EH (cell line): ENCODE data around the gene CYP46A1.

Experiments
- DNase-seq: peaks from one replicate; pipeline ENCODE4 v3.0.0-alpha.2; 2015; ENCODE audit warnings: low read depth

Gene CYP46A1

DNA sequence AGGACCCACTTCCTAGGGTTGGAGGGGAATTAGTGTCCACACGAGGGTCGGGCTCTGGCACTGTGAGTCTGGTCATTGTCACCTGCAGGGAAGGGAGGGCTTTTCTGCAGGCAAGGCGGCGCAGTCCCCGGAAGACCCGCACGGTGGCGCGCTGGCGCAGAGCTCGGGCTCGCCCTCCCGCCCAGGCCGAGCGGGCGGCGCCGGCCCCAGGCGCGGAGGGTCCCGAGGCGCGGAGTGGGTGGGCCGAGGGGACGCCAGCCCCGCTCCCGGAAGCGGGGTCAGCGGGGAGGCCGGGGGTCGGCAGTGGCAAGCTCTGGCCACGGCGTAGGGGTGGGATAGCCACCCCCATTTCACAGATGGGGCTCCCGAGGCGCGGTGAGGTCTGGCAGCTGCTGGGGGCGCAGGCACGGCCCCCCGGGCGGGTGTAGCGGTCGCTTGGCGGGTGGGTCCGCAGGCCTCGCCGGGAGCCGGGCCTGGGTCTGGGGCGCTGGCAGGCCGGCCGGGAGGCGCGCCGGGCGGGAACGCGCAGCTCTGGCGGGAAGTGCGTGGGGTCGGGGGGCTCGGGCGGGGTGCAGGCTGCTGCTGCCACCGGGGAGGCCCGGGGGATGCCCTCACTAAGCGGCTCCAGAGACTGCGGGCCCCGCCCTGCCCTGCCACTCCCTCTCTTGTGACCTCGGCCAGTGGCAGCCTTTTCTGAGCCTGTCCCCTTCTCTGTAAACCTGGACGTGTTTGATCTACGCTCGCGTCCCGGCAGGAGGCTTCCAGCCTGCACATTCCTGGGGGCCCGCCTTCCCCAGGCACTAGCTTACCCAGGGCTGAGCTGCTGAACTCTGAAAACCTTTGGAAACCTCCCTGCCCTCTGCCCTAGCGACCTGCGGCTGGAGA, 46.1 kb downstream of the CYP46A1 start:
- peak; percentile 51 for DNase-seq

DNA sequence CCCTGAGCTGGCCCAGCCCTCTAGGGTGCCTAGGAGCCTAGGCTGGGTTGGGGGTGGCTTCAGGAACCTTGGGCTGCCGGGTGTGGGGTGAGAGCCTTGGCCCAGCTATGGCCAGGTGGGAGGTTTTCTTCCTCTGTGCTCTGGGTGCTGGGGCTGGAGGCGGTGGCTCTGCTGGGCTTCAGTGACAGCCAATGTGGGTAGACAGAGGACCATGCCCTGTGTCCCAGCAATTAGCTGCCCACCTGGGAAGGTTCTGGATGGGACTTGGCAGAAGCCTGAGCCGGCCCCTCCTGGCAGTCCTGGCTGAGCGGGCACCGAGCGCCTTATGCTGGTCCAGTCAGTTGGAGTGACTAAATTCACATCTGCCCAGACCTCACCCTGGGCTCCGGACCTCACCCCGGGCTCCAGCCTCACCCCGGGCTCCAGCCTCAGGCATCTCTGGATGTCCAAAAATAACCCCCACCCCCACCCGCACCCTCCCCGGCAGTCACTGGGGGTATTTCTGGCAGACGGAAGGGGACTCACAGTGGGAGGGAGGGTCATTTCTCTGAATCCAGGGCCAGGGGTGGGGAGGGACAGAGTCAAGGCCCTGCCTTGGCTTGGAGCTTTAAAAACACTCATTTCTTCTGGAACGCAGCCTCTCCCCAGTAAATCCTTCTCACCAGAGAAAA, 46.9 kb downstream of the CYP46A1 start:
- no peak for DNase-seq

DNA sequence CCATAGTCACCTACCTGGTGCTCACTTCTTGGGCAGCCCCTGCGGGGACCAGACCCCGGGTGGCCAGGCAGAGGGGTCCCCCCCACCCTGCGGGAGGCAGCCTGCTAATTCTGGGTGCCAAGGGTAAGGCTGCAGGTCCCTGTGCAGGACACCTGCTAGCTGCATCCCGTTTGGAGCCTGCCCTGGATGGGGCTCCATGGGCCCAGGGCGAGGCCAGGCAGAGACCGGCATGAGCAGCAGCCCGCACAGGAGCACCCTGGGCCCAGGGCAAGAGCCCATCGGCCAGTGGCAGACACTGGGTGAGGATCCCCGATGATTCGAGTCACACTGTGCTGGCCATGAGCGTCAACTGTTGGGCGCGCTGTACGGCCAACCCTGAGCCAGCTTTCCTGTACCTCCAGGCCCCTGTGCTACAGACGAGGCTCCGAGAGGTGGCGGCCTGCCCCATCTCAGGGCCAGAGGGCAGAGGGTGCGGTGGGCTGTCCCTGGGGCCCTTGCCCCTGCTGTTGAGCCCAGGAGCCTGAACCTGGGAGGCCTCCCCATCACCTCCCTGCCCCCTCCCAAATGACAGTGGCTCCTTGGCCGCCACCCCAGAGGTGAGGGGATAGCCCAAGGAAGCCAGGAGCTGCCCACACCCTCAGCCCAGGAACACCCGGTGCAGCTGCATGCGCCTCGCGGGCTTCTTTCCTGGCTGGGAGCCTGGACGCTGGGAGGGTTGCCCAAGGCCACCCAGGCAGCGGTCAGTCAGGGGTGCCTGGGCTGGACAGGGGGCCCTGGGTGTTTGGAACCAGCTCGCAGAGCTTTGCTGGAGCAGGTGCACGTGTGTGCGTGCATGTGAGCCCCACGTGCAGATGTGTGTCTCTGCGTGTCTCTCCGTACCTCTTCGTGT, 47.7 kb downstream of the CYP46A1 start:
- no peak for DNase-seq

DNA sequence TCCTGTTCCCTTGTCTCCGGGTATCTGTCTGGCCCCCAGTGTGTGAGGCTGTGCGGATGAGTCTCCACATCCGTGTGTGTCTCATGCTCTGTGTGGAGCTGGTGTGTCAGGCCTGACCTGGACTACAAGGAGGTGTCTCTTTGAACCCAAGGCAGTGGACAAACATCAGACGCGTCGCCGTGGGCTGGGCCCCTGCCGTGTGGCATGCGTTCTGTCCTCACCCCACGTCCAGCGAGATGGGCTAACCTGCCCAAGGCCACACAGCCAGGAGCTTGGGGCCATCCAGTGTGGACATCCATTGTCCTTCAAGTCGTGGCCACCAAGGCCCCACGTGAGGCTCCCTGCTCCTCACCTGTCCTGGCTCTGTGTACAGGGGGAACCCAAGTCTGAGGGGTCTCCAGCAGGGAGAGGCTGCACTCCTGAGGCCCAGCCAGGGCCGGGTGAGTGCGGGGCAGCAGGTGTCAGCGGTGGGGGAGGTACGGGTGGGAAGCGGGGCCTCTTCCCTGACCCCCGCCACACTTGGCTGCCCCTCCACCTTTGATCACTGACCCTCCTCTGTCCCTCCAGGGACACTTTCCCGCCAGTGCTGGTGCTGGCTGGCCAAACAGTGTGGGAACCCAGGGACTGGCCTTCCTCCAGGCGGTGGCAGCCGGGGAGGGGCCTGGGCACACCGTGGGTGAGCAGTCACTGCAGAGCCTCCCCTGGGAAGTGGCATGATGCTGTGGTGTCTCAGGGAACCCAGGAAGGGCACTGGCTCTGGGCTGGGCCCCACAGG, 48.5 kb downstream of the CYP46A1 start:
- no peak for DNase-seq

DNA sequence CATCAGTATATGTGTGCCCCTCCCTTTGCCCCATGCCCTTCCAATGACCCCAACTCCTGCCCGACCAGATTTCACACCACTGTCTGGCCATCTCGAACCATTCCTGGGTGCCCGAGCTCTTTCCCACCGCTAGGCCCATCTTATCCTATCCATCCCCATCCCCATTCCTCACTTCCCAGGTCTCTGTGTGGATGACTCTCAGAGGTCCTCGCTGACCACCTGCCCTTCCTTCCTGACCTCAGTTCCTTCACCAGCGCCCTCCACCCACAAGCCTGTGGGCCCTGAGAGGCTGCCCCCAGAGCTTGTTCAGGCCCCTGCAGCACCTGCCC, 49.1 kb downstream of the CYP46A1 start:
- no peak for DNase-seq

DNA sequence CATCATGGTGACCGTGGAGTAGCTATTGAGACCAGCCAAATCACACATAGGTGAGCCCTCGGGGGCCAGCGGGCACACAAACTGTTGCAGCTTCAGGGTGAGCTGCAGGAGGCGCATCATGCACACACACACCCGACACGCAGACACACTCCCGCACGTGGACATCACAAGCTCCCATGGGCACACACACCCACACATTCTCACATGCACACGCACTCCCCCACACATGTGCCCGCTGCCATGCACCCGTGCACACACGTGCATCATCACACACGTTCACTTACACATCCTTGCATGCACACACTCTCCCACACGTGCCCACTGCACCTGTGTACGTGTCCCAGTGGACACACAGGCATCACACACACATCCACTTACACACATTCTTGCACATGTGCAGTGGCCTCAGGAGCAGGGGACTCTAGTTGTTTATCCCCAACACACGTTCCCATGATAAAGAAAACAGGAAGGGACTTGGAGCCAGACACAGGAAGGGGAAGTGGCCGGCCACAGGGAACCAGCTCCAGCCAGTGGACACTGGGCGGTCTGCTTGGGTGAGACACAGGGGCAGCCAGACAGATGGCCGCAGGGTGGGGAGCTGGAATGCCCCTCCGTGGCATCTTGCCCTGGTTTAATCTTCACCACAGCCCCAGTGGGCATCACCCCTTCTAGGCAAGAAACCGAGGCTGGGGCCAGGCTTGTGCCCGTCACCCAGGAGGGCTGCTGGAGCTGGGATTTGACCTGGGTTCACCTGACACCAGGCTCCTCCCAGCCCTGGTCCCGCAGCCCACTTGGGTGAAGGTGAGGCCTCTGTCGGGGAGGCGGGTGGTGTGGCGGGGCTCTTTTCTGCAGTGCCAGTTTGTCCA, 49.7 kb downstream of the CYP46A1 start:
- DNase-seq, result no peak

DNA sequence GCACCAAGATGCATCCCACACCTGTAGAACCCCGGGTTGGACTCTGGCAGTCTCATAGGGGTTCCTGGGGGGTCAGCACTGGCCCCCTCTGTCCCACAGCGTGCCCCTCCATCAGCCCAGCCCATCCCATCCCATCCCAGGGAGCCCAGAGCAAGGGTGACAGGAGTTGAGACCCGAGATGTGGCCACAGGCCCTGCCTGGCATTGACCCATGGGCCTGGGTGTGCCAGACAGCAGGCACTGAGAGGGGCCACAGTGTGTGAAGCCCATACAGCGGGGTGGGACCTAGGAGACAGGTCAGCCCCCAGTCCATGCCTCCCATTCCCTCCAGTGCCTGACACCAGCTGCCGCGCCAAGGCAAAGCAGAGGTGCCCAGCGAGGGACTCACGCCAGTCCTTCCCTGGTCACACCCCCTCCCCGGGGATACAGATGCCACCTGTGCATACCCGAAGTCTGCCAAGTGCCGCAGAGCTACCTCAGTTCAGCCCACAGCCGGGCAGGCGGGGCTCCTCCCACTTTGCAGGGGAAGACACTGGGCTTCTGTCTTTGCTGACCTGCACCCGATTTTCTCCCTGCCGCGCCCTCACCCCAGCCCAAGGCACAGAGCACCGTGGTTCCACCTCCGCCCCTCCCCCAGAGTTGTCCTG, 50.4 kb downstream of the CYP46A1 start:
- no peak for DNase-seq

DNA sequence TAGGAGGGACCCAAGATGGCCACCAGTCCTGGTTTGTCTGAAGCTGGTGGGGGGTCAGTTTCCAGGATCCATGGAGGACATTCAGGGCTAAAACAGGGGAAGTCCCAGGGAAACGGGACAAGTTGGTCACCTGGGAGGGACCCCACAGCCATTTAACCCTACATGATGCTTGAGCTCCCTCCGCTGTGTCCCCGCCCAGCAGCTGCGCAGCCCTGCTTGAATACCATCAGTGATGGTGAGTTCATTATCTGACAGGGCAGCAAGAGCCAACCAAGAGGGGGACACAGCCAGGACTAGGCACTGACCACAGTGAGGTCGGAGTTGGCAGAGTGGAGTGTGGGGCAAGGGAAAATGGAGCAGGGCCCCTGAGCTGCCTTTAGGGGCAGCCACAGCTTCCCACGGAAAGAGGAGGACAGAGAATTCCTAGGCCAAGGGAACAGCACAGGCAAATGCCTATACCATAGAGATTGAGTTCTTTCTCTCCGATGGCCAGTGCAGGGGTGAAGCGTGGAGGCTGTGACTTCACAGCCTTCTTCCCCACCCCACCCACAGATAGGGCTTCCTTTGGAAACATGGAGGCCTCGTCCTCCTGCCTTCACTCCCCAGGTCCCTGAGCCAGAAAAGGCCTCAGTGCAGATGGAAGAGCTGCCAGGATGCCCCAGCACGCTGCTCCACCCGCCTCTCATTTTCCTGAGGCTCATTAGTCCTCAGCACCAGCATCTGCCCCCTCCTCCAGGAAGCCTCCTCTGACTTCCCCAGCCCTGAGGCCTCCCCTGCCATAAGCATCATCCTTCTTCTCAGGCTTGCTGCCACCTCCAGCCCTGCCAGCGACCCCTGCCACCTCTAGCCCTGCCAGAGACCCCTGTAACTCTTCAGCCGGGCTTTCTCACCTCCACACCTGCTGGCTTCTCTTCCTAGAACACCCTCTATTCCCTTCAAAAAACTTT, 51.4 kb downstream of the CYP46A1 start:
- DNase-seq, result no peak

DNA sequence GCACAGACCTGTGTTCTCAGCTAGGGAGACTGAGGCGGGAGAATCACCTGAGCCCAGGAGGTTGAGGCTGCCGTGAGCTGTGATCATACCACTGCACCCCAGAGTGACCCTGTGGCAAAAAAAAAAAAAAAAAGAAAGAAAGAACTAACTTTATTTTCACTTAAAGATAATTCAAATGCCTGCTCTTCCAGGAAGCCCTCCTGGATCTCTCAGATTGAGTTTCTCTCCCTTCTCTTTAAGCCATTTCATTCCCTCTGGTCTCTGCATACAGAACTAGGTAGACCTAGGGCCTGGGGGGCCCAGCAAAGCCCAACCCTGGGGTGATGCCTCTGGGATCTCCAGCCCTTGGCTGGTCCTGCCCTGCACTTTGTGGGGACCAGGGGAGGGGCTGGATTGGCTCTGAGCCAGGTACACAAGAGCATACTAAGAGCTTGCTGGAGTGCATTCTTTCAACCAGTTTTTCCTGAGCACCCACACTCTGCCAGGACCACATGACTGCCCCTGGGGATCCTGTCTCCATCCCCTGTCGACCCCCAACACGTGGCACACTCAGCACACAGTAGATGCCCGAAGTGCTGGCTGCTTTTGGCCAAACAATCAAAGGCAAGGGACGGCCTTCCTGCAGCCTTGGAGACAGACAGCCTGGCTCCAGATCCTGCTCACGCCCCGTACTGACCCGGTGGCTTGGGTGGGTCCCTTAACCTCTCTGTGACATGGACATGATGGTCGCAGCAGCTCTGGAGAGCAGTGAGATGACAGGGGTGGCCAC, 52.7 kb downstream of the CYP46A1 start:
- no peak for DNase-seq

DNA sequence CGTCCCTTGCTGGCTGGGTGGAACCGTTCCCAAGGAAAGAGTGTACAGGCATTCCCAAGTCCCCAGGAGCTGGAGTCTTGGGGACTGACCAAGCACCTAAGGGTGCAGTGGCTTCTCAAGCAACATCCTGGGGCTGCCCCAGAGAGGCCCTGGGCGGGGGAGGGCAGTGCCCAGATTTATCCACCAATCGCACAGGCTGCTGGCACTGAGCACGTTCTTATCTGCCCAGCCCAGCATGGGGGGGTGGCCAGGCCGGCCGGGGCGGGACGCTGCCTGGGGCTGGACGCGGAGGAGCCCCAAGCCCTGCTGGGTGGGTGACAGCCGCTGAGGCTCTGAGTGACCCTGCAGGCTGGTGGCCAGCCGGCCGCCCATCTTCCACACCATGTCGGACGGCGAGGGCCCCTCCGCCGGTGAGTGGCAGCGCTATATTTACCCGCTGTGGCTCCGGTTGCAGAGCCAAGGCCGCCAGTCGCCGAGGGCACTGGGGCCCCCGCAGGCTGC, 53.4 kb downstream of the CYP46A1 start:
- DNase-seq, result peak; percentile 35

DNA sequence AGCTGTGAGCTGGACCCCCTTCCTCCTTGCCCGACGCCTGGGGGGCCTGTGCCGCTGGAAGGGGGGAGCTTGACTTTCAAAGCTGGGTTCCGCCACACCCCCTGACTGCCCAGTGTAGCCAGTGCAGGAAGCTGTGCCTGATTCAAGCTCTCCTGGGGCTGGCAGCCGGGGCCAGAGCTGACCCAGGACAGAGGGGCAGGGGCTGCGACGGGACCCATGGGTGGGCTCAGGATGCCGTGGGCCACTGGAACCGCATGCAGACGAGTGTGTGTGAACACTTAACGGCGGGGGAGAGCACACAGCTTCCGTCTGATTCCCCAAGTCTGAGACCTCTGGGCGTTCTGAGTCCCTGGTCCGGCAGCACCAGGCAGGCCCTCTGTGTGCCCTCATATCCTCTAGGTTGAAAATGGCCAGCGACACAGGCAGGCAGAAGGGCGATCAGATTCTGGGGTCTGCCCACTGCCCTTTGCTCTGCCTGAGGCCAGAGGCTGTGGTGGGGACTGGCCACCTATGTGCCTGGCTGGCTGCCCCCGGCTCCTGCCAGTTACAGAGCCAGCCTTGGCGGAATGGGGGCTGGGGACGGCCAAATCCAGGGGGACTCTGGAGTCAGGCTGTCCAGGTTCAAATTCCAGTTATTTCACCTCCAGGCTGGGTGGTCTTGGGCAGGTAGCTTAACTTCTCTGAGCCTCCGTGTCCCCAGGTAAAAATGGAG, 54.0 kb downstream of the CYP46A1 start:
- DNase-seq, result no peak

DNA sequence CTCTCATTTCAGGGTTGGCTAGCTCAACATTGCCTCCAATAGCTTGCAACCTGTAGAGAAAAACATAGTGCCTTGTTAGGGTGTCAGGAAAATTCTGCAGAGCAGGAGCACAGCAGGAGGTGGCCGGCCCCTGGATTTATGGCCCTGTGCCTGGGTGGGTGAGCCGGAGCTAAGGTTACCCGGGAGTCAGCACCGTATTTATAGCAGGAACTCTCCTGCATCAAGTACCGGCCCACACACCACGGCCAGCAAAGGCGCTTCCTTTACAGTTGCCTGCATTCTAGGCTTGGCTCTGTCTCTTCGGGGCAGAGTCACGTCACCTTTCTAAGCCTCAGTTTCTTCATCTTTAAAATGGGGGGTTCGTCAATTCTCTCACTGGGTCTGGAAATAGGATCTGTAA, 56.3 kb downstream of the CYP46A1 start:
- no peak for DNase-seq

DNA sequence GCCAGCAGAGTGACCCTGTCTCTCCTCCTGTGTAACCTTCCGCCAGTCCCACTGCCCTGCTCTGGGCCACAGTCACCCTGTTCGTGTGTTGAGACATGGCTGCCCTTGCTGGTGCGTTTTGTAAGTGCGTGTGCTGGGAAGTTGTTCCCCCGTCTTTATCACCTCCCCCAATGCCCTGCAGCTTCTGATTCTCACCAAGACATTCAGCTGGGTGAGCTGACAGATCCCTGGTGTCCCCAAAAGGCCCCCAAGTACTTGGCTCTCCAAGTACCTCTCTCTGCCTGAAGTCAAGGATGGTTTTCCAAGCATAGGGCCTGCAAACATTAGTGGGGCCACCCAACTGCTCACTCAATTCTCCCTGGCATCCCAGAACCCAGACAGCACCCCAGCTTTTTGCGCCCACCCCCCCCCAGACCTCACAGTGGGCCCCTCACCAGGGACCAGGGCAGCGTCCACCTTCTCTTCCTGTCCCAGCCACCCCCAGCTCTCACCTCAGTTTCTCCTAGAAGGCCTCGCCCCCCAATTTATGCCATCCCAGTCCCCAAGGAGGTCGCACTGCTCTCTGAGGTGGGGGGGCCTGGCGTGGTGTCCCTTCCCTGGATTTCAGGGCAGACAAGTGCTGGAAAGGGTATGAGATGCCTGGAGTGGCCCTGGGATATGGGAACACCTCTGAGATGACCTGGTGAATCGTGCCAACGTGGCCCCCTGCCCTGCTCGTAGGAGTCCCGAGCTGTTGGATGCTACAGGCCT, 57.3 kb downstream of the CYP46A1 start:
- no peak for DNase-seq

DNA sequence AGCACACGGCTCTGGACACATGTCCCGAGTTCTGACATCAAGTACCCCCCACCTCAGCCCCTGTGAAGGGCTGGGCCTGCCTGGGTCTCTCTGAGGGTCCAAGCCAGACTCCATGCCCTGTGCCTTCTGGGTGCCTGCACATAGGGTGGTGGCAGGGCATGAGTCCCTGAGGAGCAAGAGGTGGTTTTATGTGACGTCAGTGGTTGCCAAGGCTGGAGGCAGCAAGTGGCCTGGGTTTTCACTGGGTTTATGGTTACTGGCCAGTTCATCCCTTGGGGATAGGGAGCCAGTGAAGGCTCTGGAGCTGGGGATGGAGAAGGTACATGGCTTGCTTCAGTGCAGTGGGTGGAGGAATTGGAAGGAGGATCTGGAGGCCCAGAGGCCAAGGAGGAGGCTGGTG, 58.0 kb downstream of the CYP46A1 start:
- no peak for DNase-seq

DNA sequence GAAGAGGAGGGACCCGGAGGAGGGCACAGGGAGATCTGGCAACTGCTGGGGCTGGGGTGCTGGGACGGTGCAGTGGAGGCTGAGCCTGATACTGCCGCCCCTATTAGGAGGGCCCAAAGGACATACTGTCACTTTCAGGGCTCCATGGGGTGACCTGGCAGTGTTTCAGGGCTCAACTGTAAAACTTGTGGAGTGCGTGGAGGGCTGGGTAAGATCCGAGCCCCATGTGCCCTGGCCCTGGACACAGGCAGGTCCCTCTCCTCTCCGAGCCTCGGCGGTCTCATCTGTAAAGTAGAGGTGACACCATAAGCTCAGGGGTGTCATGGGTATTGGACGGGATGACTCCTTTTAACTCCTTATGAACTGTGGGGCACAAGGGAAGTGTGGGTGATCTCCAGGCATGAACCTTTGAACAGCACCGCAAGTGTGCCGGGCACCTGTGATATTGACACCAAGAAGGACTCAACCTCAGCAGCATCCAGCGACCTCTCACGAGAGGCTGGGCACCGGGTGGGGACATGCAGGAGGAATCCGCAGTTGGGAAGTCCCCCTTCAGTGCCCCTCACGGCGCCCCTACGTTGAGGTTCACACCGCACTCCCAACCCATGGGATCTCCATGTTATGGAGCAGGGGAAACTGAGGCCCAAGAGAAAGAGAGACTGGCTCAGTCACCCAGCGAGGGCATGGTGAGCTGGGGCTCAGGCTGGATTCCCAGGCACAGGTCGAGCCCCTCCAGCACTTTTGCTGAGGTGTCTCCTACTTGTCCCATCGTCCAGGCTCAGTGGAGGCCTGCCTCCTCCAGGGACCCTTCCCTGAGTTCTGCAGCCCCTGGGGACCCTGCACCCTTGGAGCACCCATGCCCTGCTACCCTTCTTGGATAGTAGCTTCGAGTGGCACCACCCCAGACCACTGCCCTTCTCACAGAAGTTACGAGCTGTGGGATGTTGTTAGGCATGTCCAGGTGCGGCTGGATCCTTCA, 58.7 kb downstream of the CYP46A1 start:
- DNase-seq, result no peak
